PC-3 (cell line): ENCODE results near the gene MISP. TPM values are rescaled to one million over a fixed set of nuclear protein-coding genes. Genes with fewer than 3 reads are reported as not detected.

Experiments used
- ATAC-seq: fragments of 200-7000 bp; cut with Tn5 transposase; 2 replicates; pipeline ENCODE4 v1.9.1; 2020; ENCODE audit warnings: mild to moderate bottlenecking, moderate library complexity
- BruUV-seq: library from RNA; stranded (reverse); fragments of 400-500 nt; replicated peaks from 2 replicates; lab custom pipeline; 2021; lab: Mats Ljungman, UMichigan
- CTCF ChIA-PET: fragments of 300-600 bp; sonication (Branson Sonifier 250); formaldehyde crosslinking; loops from one replicate; lab custom pipeline; 2022; ENCODE audit warnings: antibody characterized with exemption; lab: Charles Lee
- POLR2A ChIA-PET: fragments of 300-600 bp; sonication (Branson Sonifier 250); formaldehyde crosslinking; loops from one replicate; lab custom pipeline; 2022; ENCODE audit warnings: antibody characterized with exemption; ENCODE audit not compliant: unreplicated experiment; lab: Charles Lee
- DNase-seq: peaks from one replicate; pipeline ENCODE4 v3.0.0-alpha.2; 2015
- H2AFZ ChIP-seq: fragments of 300-600 bp; sonication (generic); 2 replicates; pipeline ENCODE4 v1.6.0; 2016; ENCODE audit warnings: antibody characterized with exemption, low read length
- H3F3A ChIP-seq: fragments of 300-600 bp; sonication (generic); one replicate; pipeline ENCODE4 v1.6.0; 2017; ENCODE audit warnings: antibody characterized with exemption, low read length, control low read depth, mild to moderate bottlenecking; ENCODE audit not compliant: unreplicated experiment
- H3K27ac ChIP-seq: fragments of 300-600 bp; sonication (generic); 2 replicates; pipeline ENCODE4 v1.5.1; 2016; ENCODE audit warnings: mild to moderate bottlenecking, low read length
- H3K27me3 ChIP-seq: fragments of 300-600 bp; sonication (generic); 2 replicates; pipeline ENCODE4 v1.6.1; 2016; ENCODE audit warnings: low read length, mixed read lengths
- H3K36me3 ChIP-seq: fragments of 300-600 bp; sonication (generic); 2 replicates; pipeline ENCODE4 v1.6.1; 2016; ENCODE audit warnings: low read depth, mixed run types, low read length, mixed read lengths
- H3K4me1 ChIP-seq: fragments of 300-600 bp; sonication (generic); 2 replicates; pipeline ENCODE4 v1.5.1; 2016; ENCODE audit warnings: low read length; ENCODE audit not compliant: insufficient read depth
- H3K4me2 ChIP-seq: fragments of 300-600 bp; sonication (generic); 2 replicates; pipeline ENCODE4 v1.6.0; 2016; ENCODE audit warnings: low read length
- H3K4me3 ChIP-seq: fragments of 300-600 bp; sonication (generic); 2 replicates; pipeline ENCODE4 v1.5.1; 2016; ENCODE audit warnings: mild to moderate bottlenecking, low read length, mixed read lengths
- H3K79me2 ChIP-seq: fragments of 300-600 bp; sonication (generic); 2 replicates; pipeline ENCODE4 v1.6.1; 2017; ENCODE audit warnings: low read length, mixed read lengths
- H3K9ac ChIP-seq: fragments of 300-600 bp; sonication (generic); 2 replicates; pipeline ENCODE4 v1.6.0; 2016; ENCODE audit warnings: mild to moderate bottlenecking, low read length
- H3K9me2 ChIP-seq: fragments of 300-600 bp; sonication (generic); replicated peaks from 2 replicates; pipeline ENCODE4 v1.6.1; 2016; ENCODE audit warnings: mixed run types, low read length, mixed read lengths
- H3K9me3 ChIP-seq: fragments of 300-600 bp; sonication (generic); 2 replicates; pipeline ENCODE4 v1.6.1; 2016; ENCODE audit warnings: low read length, mixed read lengths
- H4K20me1 ChIP-seq: fragments of 300-600 bp; sonication (generic); 2 replicates; pipeline ENCODE4 v1.6.1; 2016; ENCODE audit warnings: low read length, mixed read lengths
- EZH2 ChIP-seq: fragments of 300-600 bp; sonication (generic); IDR thresholded peaks from one replicate; pipeline ENCODE4 v1.6.1; 2017; ENCODE audit warnings: antibody characterized with exemption, mild to moderate bottlenecking, low read length; ENCODE audit not compliant: unreplicated experiment
- EZH2phosphoT487 ChIP-seq: fragments of 300-600 bp; sonication (generic); IDR thresholded peaks from 2 replicates; pipeline ENCODE4 v1.6.1; 2018; ENCODE audit warnings: mild to moderate bottlenecking, antibody characterized with exemption, low read length, borderline replicate concordance
- intact Hi-C: fragments of 100-400 bp; cut with micrococcal nuclease; formaldehyde crosslinking; loops from 2 replicates; pipeline ENCODE4 v1.9.0; 2023
- total RNA-seq: library from RNA; depleted of rRNA; stranded (reverse); fragments of >200 nt; gene quantifications from 2 replicates; pipeline ENCODE4 v1.2.3, GENCODE V29; 2014
- TF ChIP-seq, protein P1 (sequence below): fragments of 300-600 bp; sonication (generic); conservative IDR thresholded peaks from 2 replicates; pipeline ENCODE4 v1.5.1; 2017; ENCODE audit warnings: antibody characterized with exemption, low read depth, mild to moderate bottlenecking, low read length

Gene MISP
- total RNA-seq, 1 experiment from 2014 or later: 115 TPM

DNA sequence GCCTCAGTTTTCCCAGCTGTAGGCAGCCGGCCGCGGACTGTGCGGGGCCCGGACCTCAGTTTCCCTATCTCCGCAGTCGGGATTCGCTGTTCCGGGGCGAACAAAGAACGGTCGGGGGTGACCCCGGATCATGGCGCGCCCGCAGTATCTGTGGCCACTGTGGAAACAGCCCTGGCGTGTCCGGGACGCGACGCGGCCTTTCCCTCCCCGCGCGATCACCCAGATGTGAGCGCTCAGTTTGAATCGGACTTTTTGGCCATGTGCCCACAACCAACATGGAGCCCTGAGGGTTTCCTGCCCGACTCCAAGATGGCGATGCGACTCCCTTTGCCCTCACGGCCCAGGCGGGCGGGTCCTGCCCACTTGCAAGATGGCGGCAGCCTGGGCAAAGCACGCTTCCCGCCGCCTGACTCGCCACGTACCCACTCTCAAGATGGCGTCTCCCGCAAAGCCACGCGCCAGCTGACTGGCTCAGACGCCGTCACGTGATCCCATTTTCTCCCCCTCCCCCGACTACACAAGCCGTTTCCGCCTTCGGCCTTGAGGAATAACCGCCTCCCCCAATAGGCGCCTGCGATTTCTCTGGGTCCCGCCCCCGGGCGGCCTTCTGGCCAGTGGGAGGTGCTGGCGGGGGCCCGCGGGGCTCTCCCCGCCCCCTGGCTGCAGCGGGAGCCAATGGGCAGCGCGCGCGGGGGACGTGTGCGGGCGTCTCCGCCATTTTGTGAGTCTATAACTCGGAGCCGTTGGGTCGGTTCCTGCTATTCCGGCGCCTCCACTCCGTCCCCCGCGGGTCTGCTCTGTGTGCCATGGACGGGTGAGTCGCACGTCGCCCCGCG lies 46.0 kb downstream of the MISP start, which contains the start of gene PTBP1:
Gene PTBP1, plus strand, starts transcription at position 761 of the 836 bp plus-strand sequence. Its CDS starts 46 bp downstream, at position 807.
- intact Hi-C loops: loop anchor here (2.0 kb wide), 1 partner anchor 14 kb away; no protein-coding TSS in a partner anchor

DNA sequence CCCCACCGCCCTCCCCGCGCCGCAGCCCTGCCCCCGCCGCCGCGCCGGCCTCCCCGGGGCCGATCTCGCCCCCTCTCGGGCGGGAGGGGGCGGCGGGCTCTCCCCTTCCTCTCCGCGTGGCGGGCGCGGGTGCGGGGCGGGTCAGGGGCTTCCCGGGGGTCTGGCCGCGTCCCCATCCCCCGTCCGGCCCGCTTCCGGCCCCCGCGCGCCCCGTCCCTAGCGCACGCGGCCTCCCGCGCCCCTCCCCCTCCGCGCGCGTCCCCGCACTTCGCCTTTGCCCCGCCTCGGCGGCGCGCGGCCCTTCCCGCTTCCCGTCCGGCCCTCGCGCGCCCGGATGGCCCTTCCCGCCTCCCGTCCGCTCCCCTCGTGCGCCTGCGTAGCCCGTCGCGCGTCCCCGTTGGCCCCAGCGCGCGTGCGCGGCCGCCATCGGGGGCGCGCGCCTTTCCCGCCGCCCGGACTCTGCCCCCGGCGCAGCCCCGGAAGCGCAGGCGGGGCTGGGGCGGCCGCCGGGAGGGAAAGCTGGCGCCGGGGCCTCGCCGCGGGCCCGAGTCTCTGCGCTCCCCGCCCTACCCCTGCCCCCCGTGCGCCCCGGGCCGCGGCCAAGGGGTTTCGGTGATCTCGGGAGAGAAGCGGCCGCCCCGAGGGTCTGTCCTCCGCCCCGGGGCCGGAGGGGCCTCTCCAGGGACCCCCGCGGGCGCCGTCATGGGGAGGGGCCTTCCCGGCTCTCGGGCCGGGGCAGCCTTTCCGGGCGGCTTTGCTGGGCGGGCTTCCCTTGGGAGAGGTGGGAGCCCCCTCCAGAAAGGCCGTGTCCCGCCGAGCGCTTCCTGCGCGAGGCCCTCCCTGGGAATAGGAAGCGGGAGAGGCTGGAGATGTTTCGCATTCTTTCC lies 46.9 kb downstream of the MISP start:
- intact Hi-C loops: loop anchor here (2.0 kb wide), 1 partner anchor 15 kb away; no protein-coding TSS in a partner anchor
- no peak for TF ChIP-seq EZH2
- no peak for TF ChIP-seq EZH2phosphoT487
- TF ChIP-seq, protein P1, sequence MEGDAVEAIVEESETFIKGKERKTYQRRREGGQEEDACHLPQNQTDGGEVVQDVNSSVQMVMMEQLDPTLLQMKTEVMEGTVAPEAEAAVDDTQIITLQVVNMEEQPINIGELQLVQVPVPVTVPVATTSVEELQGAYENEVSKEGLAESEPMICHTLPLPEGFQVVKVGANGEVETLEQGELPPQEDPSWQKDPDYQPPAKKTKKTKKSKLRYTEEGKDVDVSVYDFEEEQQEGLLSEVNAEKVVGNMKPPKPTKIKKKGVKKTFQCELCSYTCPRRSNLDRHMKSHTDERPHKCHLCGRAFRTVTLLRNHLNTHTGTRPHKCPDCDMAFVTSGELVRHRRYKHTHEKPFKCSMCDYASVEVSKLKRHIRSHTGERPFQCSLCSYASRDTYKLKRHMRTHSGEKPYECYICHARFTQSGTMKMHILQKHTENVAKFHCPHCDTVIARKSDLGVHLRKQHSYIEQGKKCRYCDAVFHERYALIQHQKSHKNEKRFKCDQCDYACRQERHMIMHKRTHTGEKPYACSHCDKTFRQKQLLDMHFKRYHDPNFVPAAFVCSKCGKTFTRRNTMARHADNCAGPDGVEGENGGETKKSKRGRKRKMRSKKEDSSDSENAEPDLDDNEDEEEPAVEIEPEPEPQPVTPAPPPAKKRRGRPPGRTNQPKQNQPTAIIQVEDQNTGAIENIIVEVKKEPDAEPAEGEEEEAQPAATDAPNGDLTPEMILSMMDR: no peak
- no peaks in the 10 kb centered on the region for H3K27me3 ChIP-seq
- H3K36me3 ChIP-seq: peaks cover 44% of the 10 kb centered on the region
- no peaks in the 10 kb centered on the region for H3K9me3 ChIP-seq
- H3K9ac ChIP-seq: peak overlapping the region; percentile 93
- DNase-seq (peak; percentile 83), ATAC-seq (peak; percentile 28)
- ChIA-PET CTCF (interaction anchor here (0.6 kb wide), 2 partner anchors 69 to 134 kb away, joined by 3 read pairs; no protein-coding TSS in a partner anchor), POLR2A (interaction anchor here (0.6 kb wide), 1 partner anchor 44 kb away, joined by 9 read pairs; no protein-coding TSS in a partner anchor)
- peaks cover 48% of the 10 kb centered on the region for H4K20me1 ChIP-seq
- H3K4me1 ChIP-seq: peaks cover 26% of the 10 kb centered on the region
- H2AFZ ChIP-seq: no peak overlapping the region
- no peaks in the 10 kb centered on the region for H3F3A ChIP-seq
- H3K27ac ChIP-seq: peak overlapping the region; percentile 74
- peak overlapping the region; percentile 88 for H3K4me3 ChIP-seq
- H3K79me2 ChIP-seq: peaks cover 49% of the 10 kb centered on the region
- peak overlapping the region; percentile 100 for H3K4me2 ChIP-seq
- no TSS peak for BruUV-seq
- H3K9me2 ChIP-seq: no peaks in the 10 kb centered on the region

More for the DNA sequence above, 46.0 kb downstream of the MISP start, which contains the start of gene PTBP1:
- H3K36me3 ChIP-seq: peaks cover 36% of the 10 kb centered on the region
- no peaks in the 10 kb centered on the region for H3K9me3 ChIP-seq
- H3K27ac ChIP-seq: peak within 1 kb of the TSS; percentile 74
- POLR2A ChIA-PET: interaction anchor here (0.6 kb wide), 1 partner anchor 43 kb away, joined by 9 read pairs; no protein-coding TSS in a partner anchor
- BruUV-seq: TSS peak; percentile 89
- H3K27me3 ChIP-seq: no peaks in the 10 kb centered on the region
- CTCF ChIA-PET: no interaction called here
- H3K4me3 ChIP-seq: peak within 1 kb of the TSS; percentile 88
- peaks cover 40% of the 10 kb centered on the region for H4K20me1 ChIP-seq
- peak within 1 kb of the TSS; percentile 90 for H2AFZ ChIP-seq
- H3K9me2 ChIP-seq: no peaks in the 10 kb centered on the region
- H3F3A ChIP-seq: no peaks in the 10 kb centered on the region
- no peak for TF ChIP-seq EZH2
- TF ChIP-seq EZH2phosphoT487: no peak
- TF ChIP-seq, protein P1: no peak
- ATAC-seq (peak; percentile 71), DNase-seq (peak; percentile 98)
- H3K79me2 ChIP-seq: peaks cover 41% of the 10 kb centered on the region
- peak within 1 kb of the TSS; percentile 100 for H3K4me2 ChIP-seq
- H3K9ac ChIP-seq: peak within 1 kb of the TSS; percentile 93
- H3K4me1 ChIP-seq: peaks cover 26% of the 10 kb centered on the region
